ENCODE data around the gene PGF.
"Not testable (repeated sequence)": the region's sequence is repeated elsewhere in the genome, so short reads cannot be mapped to it uniquely, and the experiment has no call there.

GRCh38 chr14:74995781-74996180 is 40.4 kb upstream of the PGF start:
- not testable (repeated sequence) for TF ChIP-seq ZNF274 (IDR thresholded peaks at IDR 0.05; ENCODE audit: low read depth, low read length); YY1 (IDR thresholded peaks at IDR 0.05; ENCODE audit: insufficient read depth, insufficient read length)
